HEK293 (cell line): ENCODE results near the gene RNF166.

Source experiments
- CTCF ChIA-PET: fragments of 350-600 bp; formaldehyde crosslinking; extraction: SDS; loops from one replicate; lab custom pipeline; 2021; ENCODE audit warnings: antibody characterized with exemption; lab: Yijun Ruan, JAX
- POLR2A ChIA-PET: fragments of 300-600 bp; formaldehyde crosslinking; extraction: SDS; loops from one replicate; lab custom pipeline; 2020; ENCODE audit warnings: antibody characterized with exemption, inconsistent platforms; lab: Yijun Ruan, JAX
- H3K27ac ChIP-seq: fragments of 200-500 bp; sonication (Bioruptor generic); 2 replicates; pipeline ENCODE4 v1.5.1; 2014; ENCODE audit warnings: low read depth, low read length, control low read depth, inconsistent platforms; ENCODE audit errors: extremely low read depth
- H3K36me3 ChIP-seq, 2 experiments: fragments of 200-500 bp in 1 of 2; sonication (Bioruptor generic) in 1 of 2; 1 replicate in 1 of 2; 2 replicates in 1 of 2; pipeline ENCODE4 v1.5.1; 2014 to 2017; ENCODE audit warnings: inconsistent platforms in 2 of 2, low read length in 2 of 2; ENCODE audit not compliant: control insufficient read depth in 2 of 2, insufficient read depth in 1 of 2
- H3K4me1 ChIP-seq: fragments of 200-500 bp; sonication (Bioruptor generic); 2 replicates; pipeline ENCODE4 v1.5.1; 2014; ENCODE audit warnings: mild to moderate bottlenecking, low read length, inconsistent platforms; ENCODE audit not compliant: control insufficient read depth, insufficient read depth
- H3K4me3 ChIP-seq: 2 replicates; pipeline ENCODE4 v1.5.1; 2011; ENCODE audit warnings: low read depth, mild to moderate bottlenecking, control low read depth, low read length, moderate library complexity
- H3K9me3 ChIP-seq: fragments of 200-500 bp; sonication (Bioruptor generic); 2 replicates; pipeline ENCODE4 v1.5.1; 2014; ENCODE audit warnings: low read depth, low read length, inconsistent platforms; ENCODE audit not compliant: control insufficient read depth, insufficient read depth
- HOXD13 ChIP-seq: sonication (generic); formaldehyde crosslinking; IDR thresholded peaks from 2 replicates; pipeline ENCODE4 v1.8.0; 2022; ENCODE audit warnings: missing genetic modification reagents, borderline replicate concordance
- KLF9 ChIP-seq: fragments of 450-650 bp; formaldehyde crosslinking; IDR thresholded peaks from 2 replicates; pipeline ENCODE4 v1.5.1; 2016; ENCODE audit warnings: missing biosample characterization, missing genetic modification characterization, low read depth
- OVOL3 ChIP-seq: fragments of 450-650 bp; formaldehyde crosslinking; IDR thresholded peaks from 2 replicates; pipeline ENCODE4 v1.5.1; 2016; ENCODE audit warnings: missing biosample characterization, missing genetic modification characterization
- PATZ1 ChIP-seq: fragments of 450-650 bp; formaldehyde crosslinking; IDR thresholded peaks from 2 replicates; pipeline ENCODE4 v1.5.1; 2016; ENCODE audit warnings: missing biosample characterization, missing genetic modification characterization
- PRDM2 ChIP-seq: fragments of 450-650 bp; formaldehyde crosslinking; IDR thresholded peaks from 2 replicates; pipeline ENCODE4 v1.5.1; 2016; ENCODE audit warnings: missing biosample characterization, missing genetic modification characterization, borderline replicate concordance
- ZBTB44 ChIP-seq: fragments of 450-650 bp; IDR thresholded peaks from 2 replicates; pipeline ENCODE4 v1.5.1; 2018; ENCODE audit warnings: missing biosample characterization, mild to moderate bottlenecking, missing genetic modification characterization
- ZNF174 ChIP-seq: fragments of 450-650 bp; formaldehyde crosslinking; IDR thresholded peaks from 2 replicates; pipeline ENCODE4 v1.5.0; 2017; ENCODE audit warnings: missing biosample characterization, mild to moderate bottlenecking, missing genetic modification characterization
- ZNF433 ChIP-seq: fragments of 450-650 bp; formaldehyde crosslinking; IDR thresholded peaks from 2 replicates; pipeline ENCODE4 v1.5.1; 2016; ENCODE audit warnings: missing biosample characterization, missing genetic modification characterization, low read depth
- ZNF639 ChIP-seq: fragments of 450-650 bp; formaldehyde crosslinking; IDR thresholded peaks from 2 replicates; pipeline ENCODE4 v1.5.1; 2016; ENCODE audit warnings: missing biosample characterization, missing genetic modification characterization
- ZNF654 ChIP-seq: fragments of 450-650 bp; formaldehyde crosslinking; IDR thresholded peaks from 2 replicates; pipeline ENCODE4 v1.5.1; 2016; ENCODE audit warnings: low read depth, missing biosample characterization, missing genetic modification characterization
- ZNF660 ChIP-seq: fragments of 450-650 bp; IDR thresholded peaks from 2 replicates; pipeline ENCODE4 v1.5.1; 2018; ENCODE audit warnings: missing biosample characterization, mild to moderate bottlenecking, missing genetic modification characterization
- ZSCAN18 ChIP-seq: fragments of 450-650 bp; formaldehyde crosslinking; IDR thresholded peaks from 2 replicates; pipeline ENCODE4 v1.5.1; 2016; ENCODE audit warnings: missing biosample characterization, missing genetic modification characterization

The RNF166 gene

GRCh38 chr16:88749358-88749757 lies 43.1 kb upstream of the RNF166 start (continued):
- TF ChIP-seq ZNF639 (tag by site-specific recombination) (no peak), ZNF660 (tag by site-specific recombination) (no peak)

- Histone ChIP-seq H3K9me3 (no peaks in the 10 kb centered on the region), H3K36me3 (peaks cover 0 to 4% of the 10 kb centered on the region in 2 experiments; a peak in 1 of 3 replicates), H3K4me3 (no peak overlapping the region), H3K27ac (no peak overlapping the region), H3K4me1 (no peaks in the 10 kb centered on the region)
- ChIA-PET POLR2A (no interaction called here), CTCF (interaction anchor here (0.5 to 0.6 kb wide), 2 partner anchors 15 to 37 kb away, joined by 3 to 4 read pairs; no protein-coding TSS in a partner anchor)
- TF ChIP-seq ZNF654 (tag by site-specific recombination) (no peak), HOXD13 (CRISPR knock-in tag) (no peak), ZNF174 (tag by site-specific recombination) (no peak), ZBTB44 (tag by site-specific recombination) (no peak), PRDM2 (tag by site-specific recombination) (no peak), ZSCAN18 (no peak), ZNF433 (tag by site-specific recombination) (no peak), PATZ1 (no peak), OVOL3 (tag by site-specific recombination) (no peak), KLF9 (no peak)
Observed at GRCh38 chr16:88748364-88748763, 42.2 kb upstream of the RNF166 start.
